CD4-positive, alpha-beta T cell treated with Interferon gamma for 1 hour (primary cell): ENCODE data around the gene CNTLN.
"Not testable (repeated sequence)": the region's sequence is repeated elsewhere in the genome, so short reads cannot be mapped to it uniquely, and the experiment has no call there.

ENCODE experiments used
- DNase-seq: peaks from one replicate; pipeline ENCODE4 v3.0.0-alpha.2; 2020

CNTLN gene

GRCh38 chr9:17521100-17521855 is 386.4 kb downstream of the CNTLN start:
- no peak for DNase-seq

GRCh38 chr9:17526726-17527125 is 391.9 kb downstream of the CNTLN start:
- not testable (repeated sequence) for DNase-seq

DNA sequence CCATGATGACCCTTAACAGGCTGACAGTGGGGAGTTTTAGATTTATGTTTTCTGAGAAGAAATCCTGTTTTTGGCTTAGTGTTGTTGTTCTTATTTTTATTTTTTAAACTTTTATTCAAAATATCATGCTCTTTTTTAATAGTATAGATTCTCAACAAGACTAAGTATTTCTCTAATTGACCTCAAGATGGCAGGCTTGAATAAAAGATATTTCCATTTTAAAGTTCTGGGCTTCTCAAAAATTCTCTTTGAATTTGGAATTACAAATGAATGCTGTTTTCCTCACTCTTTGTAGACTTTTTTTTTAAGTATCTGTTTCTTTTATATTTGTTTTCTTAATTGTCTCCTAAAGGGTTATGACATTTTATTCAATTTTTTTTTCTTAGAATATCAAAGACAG is 394.0 kb downstream of the CNTLN start:
- no peak for DNase-seq

DNA sequence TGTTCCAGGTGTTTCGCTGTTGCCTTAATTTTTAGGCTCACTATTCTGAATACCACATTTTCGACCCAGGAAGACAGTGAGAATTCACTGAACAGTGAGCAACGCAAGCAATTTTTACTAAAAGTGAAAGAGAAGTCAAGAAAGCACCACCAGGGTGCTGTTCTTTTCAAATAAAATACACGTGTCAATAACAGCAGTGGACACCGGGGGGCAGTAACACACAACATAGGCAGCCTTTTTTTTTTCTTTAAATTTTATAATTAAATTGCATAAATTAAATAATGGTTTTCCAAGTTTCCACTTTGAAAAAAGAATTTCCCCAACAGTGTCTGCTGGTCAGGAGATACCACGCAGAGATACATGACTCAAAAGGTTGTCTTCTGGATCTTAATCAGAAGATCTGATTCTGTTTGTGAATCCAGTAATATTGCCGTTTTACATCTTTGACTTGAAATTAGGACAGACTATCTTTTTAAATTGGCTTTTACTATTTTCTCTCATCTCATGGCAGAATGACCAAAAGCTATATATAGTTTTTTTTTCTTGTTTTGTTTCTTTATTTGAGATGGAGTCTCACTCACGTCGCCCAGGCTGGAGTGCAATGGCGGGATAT is 396.9 kb downstream of the CNTLN start:
- DNase-seq: no peak

- DNase-seq: no peak
Observed at GRCh38 chr9:17532461-17532860, 397.6 kb downstream of the CNTLN start.

DNA sequence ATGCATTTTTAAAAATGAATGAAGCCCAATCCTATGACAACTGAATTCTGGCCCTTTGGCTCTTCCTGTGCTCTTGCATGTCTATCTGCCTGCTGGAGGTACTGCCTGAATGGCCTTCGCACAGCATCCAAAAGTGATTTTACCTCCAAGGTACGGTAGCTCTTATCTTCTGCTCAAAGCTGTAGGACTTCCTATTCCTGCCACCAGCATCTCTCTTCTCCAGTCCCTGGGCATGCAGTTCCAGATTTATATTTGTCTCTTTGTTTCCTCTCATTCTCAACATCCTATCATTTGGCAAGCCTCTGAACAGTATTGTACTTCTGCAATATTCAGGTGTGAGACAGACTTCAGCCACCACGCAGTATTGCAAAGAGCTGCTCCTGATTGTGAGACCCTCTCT is 400.3 kb downstream of the CNTLN start:
- no peak for DNase-seq

- no peak for DNase-seq
Observed at GRCh38 chr9:17536027-17536426, 401.2 kb downstream of the CNTLN start.

- DNase-seq: no peak
Observed at GRCh38 chr9:17551023-17551422, 416.2 kb downstream of the CNTLN start.
